ENCODE results near the gene LOX. TPM values are rescaled to one million over a fixed set of nuclear protein-coding genes. Genes with fewer than 3 reads are reported as not detected.

The LOX gene
- total and polyA plus RNA-seq, 9 of the 15 experiments (the other 6 are each of a cell fraction or from before 2014, with no cell fraction given): 0.06 to 0.09 TPM; not detected in 7

- TF ChIP-seq HOMEZ (CRISPR knock-in tag; IDR thresholded peaks at IDR 0.05) (no peak), ZKSCAN1 (IDR thresholded peaks at IDR 0.05; ENCODE audit: low read depth, low read length) (no peak), NONO (IDR thresholded peaks at IDR 0.05; ENCODE audit: low read depth in 2 of 2, low read length in 1 of 2) (no peak), ZNF232 (CRISPR knock-in tag; IDR thresholded peaks at IDR 0.05) (no peak), ZNF764 (CRISPR knock-in tag; IDR thresholded peaks at IDR 0.05; ENCODE audit: low read depth) (no peak)
These were observed 11.3 kb upstream of the LOX start (continued) for GRCh38 chr5:122089096-122090013.

GRCh38 chr5:122085041-122085440, 7.0 kb upstream of the LOX start:
- FAIRE-seq (no peak), ATAC-seq (no peak), DNase-seq (ENCODE audit: extremely low read depth in 1 of 4, low spot score in 3 of 4) (no peak)
- POLR2A ChIA-PET: no interaction called here
- intact Hi-C loops (cut with micrococcal nuclease) (no loop called here), in situ Hi-C loops (cut with MboI) (no loop called here)
- CTCF ChIA-PET (ENCODE audit: low intra/inter-chr PET ratio): no interaction called here
- no TSS peak for BruUV-seq (replicated peaks)
- no peaks in the 10 kb centered on the region for H3K27me3 ChIP-seq (ENCODE audit: control insufficient read depth in 2 of 2, insufficient read depth in 2 of 2, low read length in 2 of 2)
- no peak overlapping the region for H3K9ac ChIP-seq (ENCODE audit: insufficient read depth in 1 of 2, low read depth in 2 of 2, low read length in 2 of 2)
- no peak overlapping the region for H2AFZ ChIP-seq (ENCODE audit: low read depth, low read length)
- H3K79me2 ChIP-seq (ENCODE audit: control insufficient read depth, insufficient read depth, low read length): no peaks in the 10 kb centered on the region
- no peaks in the 10 kb centered on the region for H3K36me3 ChIP-seq (ENCODE audit: control insufficient read depth, insufficient read depth, low read length)
- H3K4me1 ChIP-seq (replicated peaks in 1 of 2; ENCODE audit: control insufficient read depth in 2 of 2, insufficient read depth in 2 of 2, low read length in 2 of 2): no peaks in the 10 kb centered on the region; a peak in 2 of 5 replicates
- no peak overlapping the region for H3K4me3 ChIP-seq
- H3K4me2 ChIP-seq (ENCODE audit: insufficient read depth, low read length): no peak overlapping the region
- H3K9me1 ChIP-seq (ENCODE audit: control insufficient read depth, insufficient read depth, low read length): no peaks in the 10 kb centered on the region
- H3K9me3 ChIP-seq (replicated peaks; ENCODE audit: control insufficient read depth, insufficient read depth, low read depth, low read length): peaks cover 8% of the 10 kb centered on the region; the same call in 1 of the 2 replicates
- 38% methylated on average over 3 of the region's 3 CpGs for WGBS (ENCODE audit: insufficient coverage, low coverage, missing lambda C conversion rate)
- H3K27ac ChIP-seq (ENCODE audit: extremely low read depth, low read depth, low read length): no peak overlapping the region
- no peaks in the 10 kb centered on the region for H4K20me1 ChIP-seq (replicated peaks; ENCODE audit: control insufficient read depth, insufficient read depth, low read length)
- TF ChIP-seq ZNF780A (CRISPR knock-in tag; IDR thresholded peaks at IDR 0.05) (no peak), ZNF512 (tag; IDR thresholded peaks at IDR 0.05) (no peak), MTA1 (IDR thresholded peaks at IDR 0.05; ENCODE audit: borderline replicate concordance) (no peak), SMARCA4 (IDR thresholded peaks at IDR 0.05) (no peak), MTA3 (IDR thresholded peaks at IDR 0.05; ENCODE audit: borderline replicate concordance) (no peak), ZNF384 (IDR thresholded peaks at IDR 0.05; ENCODE audit: low read depth, low read length) (no peak), ERF (CRISPR knock-in tag; IDR thresholded peaks at IDR 0.05) (no peak), TSHZ1 (CRISPR knock-in tag; IDR thresholded peaks at IDR 0.05) (no peak)

Measured in K562 (cell line).